Activated CD4-positive, alpha-beta T cell treated with anti-CD3 and anti-CD28 coated beads, Interleukin-2, amount 50 U/mL, for 4 hours (primary cell): Measurements from ENCODE around the gene FXYD6.
"Not testable (repeated sequence)": the region's sequence is repeated elsewhere in the genome, so short reads cannot be mapped to it uniquely, and the experiment has no call there.

Experiments
- DNase-seq, 2 experiments: peaks; one replicate each; pipeline ENCODE4 v3.0.0-alpha.2; 2020

The FXYD6 gene

GRCh38 chr11:117876341-117877119 lies at the start of gene FXYD6:
TSS of gene FXYD6 (minus strand) at chr11:117876658. CDS start at chr11:117842776, 33,882 bp downstream.
- DNase-seq: no peak

- DNase-seq: not testable (repeated sequence)
These were observed 49.7 kb upstream of the FXYD6 start for GRCh38 chr11:117926166-117926565.

GRCh38 chr11:117925198-117925925 lies 48.9 kb upstream of the FXYD6 start:
- no peak for DNase-seq

- no peak for DNase-seq
These were observed 48.2 kb upstream of the FXYD6 start for GRCh38 chr11:117924631-117925170.

GRCh38 chr11:117923773-117924172 lies 47.3 kb upstream of the FXYD6 start:
- DNase-seq: no peak

GRCh38 chr11:117923275-117923674 lies 46.8 kb upstream of the FXYD6 start:
- DNase-seq: no peak

GRCh38 chr11:117921893-117922292 lies 45.4 kb upstream of the FXYD6 start:
- DNase-seq: no peak

DNA sequence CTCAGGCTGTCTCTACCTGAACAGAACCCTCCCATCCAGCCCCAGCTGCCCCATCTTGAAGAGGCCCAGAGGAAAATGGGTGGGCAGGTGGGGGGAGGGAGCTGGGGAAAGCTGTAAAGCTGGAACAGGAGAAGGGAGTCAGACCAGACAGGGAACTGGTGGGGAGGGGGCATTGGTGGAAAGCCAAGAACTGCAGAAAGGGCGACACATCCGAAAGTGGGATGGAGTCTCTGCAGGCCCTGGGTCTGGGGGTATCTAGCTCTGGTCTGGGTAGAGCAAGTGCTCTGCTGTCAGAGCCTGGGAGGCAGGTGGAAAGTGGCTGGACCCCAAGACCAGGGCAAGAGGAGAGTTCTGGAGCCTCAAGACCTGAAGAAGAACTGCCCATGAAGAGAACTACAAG lies 45.0 kb upstream of the FXYD6 start:
- DNase-seq: no peak

DNA sequence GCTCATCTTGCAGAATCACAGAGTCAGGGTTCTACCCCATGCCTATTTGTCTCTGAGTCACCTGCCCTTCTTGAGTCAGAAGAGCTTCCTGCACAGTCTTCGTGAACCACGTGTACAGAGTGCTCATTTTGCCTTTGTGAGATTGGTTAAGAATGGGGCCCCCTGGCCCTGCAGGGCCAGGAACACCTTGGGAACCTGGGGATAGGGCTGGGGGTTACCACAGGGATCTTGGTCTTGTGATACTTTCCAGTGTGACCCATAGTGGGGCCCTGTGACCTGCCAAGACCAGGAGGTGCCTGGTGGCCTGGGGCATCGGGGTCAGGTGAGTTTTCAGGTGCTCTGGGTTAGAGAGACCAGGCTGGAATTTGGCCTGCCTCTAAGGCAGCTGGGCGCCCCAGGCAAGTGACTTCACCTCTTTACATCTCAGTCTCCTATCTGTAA lies 43.3 kb upstream of the FXYD6 start:
- no peak for DNase-seq

DNA sequence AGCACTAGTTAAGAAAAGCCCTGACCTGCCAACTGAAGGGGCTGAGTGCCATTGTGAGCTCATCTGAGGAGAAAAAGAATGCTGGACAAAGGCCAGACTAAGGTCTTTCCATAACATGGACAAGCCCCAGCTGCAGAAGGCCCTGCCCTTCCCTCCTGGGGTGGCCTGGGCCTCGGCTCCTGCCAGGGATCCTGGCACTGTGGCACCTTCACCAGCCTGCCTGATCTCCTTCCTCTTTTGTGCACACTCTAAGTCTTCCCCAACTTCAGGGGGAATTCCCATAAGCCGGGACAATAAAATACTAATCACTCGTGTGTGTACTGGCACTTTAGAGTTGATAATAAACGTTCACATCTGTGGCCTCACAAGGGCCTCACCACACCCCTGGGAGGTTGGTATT lies 42.9 kb upstream of the FXYD6 start:
- DNase-seq: no peak

GRCh38 chr11:117918366-117919255 lies 42.2 kb upstream of the FXYD6 start:
- DNase-seq: no peak

- DNase-seq: no peak
These were observed 41.2 kb upstream of the FXYD6 start for GRCh38 chr11:117917591-117918151.

- no peak for DNase-seq
These were observed 40.5 kb upstream of the FXYD6 start for GRCh38 chr11:117916956-117917355.

- no peak for DNase-seq
These were observed 39.3 kb upstream of the FXYD6 start for GRCh38 chr11:117915672-117916235.

DNA sequence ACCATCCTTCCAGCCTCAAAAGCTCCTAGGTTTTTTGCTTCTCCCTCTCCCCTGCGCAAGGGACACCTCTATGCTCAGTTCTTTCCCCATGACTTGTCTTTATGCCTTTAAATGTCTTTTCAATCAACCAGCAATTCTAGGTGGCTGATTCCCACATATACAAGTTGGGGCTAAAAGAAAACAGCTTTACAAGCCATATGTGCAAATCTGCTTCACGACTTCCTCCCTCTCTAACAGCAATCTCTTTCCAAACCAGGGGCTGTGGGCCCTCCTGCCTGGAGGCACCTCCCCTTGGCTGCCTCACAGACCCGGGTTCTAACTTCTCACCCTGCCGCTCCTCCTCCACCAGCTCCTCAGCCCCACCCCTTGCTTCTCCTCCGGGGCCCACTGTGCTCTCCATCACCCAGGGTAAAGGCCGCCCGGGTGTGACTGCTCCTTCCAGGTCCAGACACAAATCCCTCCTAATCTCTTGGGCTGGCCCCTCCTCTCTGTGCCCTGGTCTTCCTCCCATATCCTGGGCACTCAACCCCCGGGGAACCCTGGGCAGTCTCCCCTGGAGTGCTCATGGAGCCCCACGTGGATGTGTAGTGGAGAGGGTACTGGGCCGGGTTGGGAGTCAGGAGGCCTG lies 38.6 kb upstream of the FXYD6 start:
- no peak for DNase-seq

- no peak for DNase-seq
These were observed 37.9 kb upstream of the FXYD6 start for GRCh38 chr11:117914398-117914761.

DNA sequence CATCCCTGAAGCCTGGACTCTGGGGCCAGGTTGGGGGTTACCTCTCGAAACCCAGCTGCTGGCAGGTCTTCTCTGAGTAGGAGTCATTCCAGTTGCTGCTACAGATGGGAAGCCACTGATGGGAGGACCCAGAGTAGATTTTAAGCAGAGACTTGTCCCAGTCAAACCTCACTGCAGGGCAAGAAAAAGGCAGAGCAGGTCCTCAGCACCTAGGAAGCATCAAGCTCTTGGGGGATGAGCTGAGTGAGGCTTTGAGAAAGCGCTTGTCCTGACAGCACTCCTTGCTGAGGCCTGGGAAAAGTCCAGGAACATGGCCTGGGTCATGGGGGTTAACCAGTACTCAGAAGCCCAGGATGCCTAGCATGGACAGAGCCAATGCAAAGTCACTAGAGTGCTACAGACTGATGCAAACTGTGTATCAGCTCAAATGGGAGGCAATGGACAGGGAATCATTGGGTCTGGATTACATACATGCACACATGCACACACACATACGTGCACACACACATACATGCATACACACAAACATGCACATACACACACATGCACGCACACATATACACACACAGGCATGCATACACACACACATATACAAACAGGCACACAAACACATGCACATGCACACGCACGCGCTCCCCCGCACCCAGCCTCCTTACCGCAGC lies 37.4 kb upstream of the FXYD6 start:
- DNase-seq: no peak

- DNase-seq: no peak
These were observed 36.0 kb upstream of the FXYD6 start for GRCh38 chr11:117912497-117912896.

- DNase-seq: no peak
These were observed 35.2 kb upstream of the FXYD6 start for GRCh38 chr11:117911694-117912093.

DNA sequence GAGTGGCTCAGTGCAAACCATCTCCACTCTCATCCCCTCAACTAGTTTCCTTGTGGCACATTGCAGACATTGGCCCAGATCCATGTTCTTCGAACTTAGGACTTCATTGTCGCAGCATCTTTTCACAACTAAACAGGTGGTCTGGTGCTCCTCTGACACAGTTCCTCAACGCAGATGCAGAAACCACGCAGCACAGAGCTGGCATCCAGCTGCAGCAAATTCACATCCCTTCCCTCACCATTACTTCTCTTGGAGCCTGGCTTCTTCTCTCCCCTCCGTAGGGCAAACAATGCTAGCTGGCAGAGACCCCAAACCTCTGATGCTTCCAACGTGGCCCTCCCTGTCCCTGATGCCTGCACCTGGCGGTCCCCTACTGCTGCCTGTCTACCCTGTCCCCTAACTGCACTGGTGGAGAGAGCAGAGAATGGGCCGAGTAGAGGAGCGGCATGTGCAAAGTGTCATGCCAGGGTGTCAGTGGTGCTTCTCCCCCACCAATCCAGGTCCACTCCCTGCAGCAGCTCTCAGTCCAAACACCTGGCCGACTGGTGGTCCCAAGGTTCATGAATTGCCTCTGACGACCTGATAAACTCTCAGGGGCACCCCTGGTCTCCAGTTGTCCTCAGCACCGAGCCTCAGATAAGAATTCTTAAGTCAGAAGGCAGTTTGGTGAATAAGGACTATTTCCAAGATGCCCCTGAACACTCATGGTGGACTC lies 34.6 kb upstream of the FXYD6 start:
- DNase-seq: no peak

- DNase-seq: no peak
These were observed 34.1 kb upstream of the FXYD6 start for GRCh38 chr11:117910525-117910924.
